ENCODE data around the gene PRAMEF20.

Gene PRAMEF20

DNA sequence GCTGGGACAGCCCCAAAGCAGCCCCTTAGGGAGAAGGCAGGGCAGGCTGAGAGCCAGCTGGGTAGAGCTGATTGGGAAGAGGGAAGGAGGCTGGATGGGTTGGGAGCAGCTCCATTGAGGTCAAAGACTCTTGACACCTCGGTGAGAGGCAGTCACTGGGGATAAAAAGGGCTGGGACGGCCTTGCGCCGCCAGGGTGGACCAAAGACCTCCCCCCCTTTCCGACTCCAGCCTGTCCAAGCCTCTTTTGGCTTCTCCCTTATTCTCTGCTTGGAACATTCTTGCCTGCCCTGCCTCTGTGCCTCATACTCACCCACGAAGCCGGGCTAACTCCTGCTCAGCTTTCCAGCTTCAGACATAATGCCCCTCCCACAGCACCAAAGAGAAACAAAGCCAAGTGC is 52.4 kb downstream of the PRAMEF20 start:
- ATAC-seq: no peak

GRCh38 chr1:13465515-13465914 is 55.3 kb downstream of the PRAMEF20 start:
- DNase-seq (no peak), ATAC-seq (no peak)

More for the DNA sequence above, 52.4 kb downstream of the PRAMEF20 start:
- DNase-seq: no peak

- ATAC-seq (no peak), DNase-seq (no peak)
Measured at GRCh38 chr1:13469343-13469742, 59.1 kb downstream of the PRAMEF20 start.

Data from stimulated activated naive CD8-positive, alpha-beta T cell treated with anti-CD3 and anti-CD28 coated beads, Interleukin-15, Interleukin-2, amounts not matched to agents 100 U/mL and 50 U/mL, for 24 hours (primary cell).